Liver (tissue), 9 donors: ENCODE data around the gene SPATC1L. TPM values are rescaled to one million over a fixed set of nuclear protein-coding genes. Genes with fewer than 3 reads are reported as not detected.

Experiments used
- DNase-seq: peaks from one replicate; pipeline ENCODE4 v3.0.0-alpha.2; 2017; ENCODE audit warnings: low spot score
- H3K27ac ChIP-seq, 2 donors: one replicate each; pipeline ENCODE4 v1.7.0; 2013; ENCODE audit warnings: inconsistent platforms in 2 of 2, low read length in 2 of 2, control low read depth in 1 of 2, low read depth in 1 of 2, mild to moderate bottlenecking in 1 of 2
- H3K27me3 ChIP-seq, 4 donors: one replicate each; pipeline versions ENCODE4 v1.6.1 to v1.7.0; 2013; ENCODE audit warnings: low read length in 3 of 4, inconsistent platforms in 1 of 4, mild to moderate bottlenecking in 1 of 4, moderate library complexity in 1 of 4; ENCODE audit not compliant: control insufficient read depth in 4 of 4, insufficient read depth in 4 of 4
- H3K36me3 ChIP-seq, 4 donors: one replicate each; pipeline versions ENCODE4 v1.6.1 to v1.7.0; 2013; ENCODE audit warnings: low read length in 3 of 4, mild to moderate bottlenecking in 3 of 4, low read depth in 1 of 4, moderate library complexity in 1 of 4; ENCODE audit not compliant: control insufficient read depth in 4 of 4, insufficient read depth in 3 of 4
- H3K4me1 ChIP-seq, 4 donors: one replicate each; pipeline versions ENCODE4 v1.6.1 to v1.7.0; 2013; ENCODE audit warnings: low read length in 3 of 4, mild to moderate bottlenecking in 3 of 4, moderate library complexity in 1 of 4; ENCODE audit not compliant: control insufficient read depth in 4 of 4, insufficient read depth in 4 of 4
- H3K4me3 ChIP-seq, 3 donors: one replicate each; pipeline versions ENCODE4 v1.6.1 to v1.7.0; 2013; ENCODE audit warnings: low read length in 3 of 3, control low read depth in 1 of 3, low read depth in 1 of 3, mild to moderate bottlenecking in 1 of 3
- H3K9ac ChIP-seq, 2 donors: one replicate each; pipeline ENCODE4 v1.7.0; 2013; ENCODE audit warnings: low read length in 2 of 2, mild to moderate bottlenecking in 2 of 2, moderate library complexity in 2 of 2, control low read depth in 1 of 2, low read depth in 1 of 2
- H3K9me3 ChIP-seq, 4 donors: one replicate each; pipeline versions ENCODE4 v1.6.1 to v1.7.0; 2013; ENCODE audit warnings: low read length in 3 of 4; ENCODE audit not compliant: control insufficient read depth in 4 of 4
- ATF3 ChIP-seq: IDR thresholded peaks from 2 replicates; pipeline ENCODE4 v1.6.1; 2016; ENCODE audit warnings: antibody characterized with exemption
- CTCF ChIP-seq: fragments of 150-350 bp; IDR thresholded peaks from 2 replicates; pipeline ENCODE4 v1.5.1; 2017; ENCODE audit warnings: improper control_type of control experiment, low read depth, low read length; ENCODE audit not compliant: missing input control
- EGR1 ChIP-seq, 2 donors: IDR thresholded peaks; 2 replicates each; pipeline ENCODE4 v1.6.1; 2016 to 2018; ENCODE audit warnings: antibody characterized with exemption in 2 of 2, low read depth in 2 of 2
- FOXA1 ChIP-seq: IDR thresholded peaks from 2 replicates; pipeline ENCODE4 v1.6.1; 2016; ENCODE audit warnings: antibody characterized with exemption
- FOXA2 ChIP-seq: IDR thresholded peaks from 2 replicates; pipeline ENCODE4 v1.6.1; 2016; ENCODE audit warnings: antibody characterized with exemption
- GABPA ChIP-seq, 2 donors: IDR thresholded peaks in 1 of 2; conservative IDR thresholded peaks in 1 of 2; 2 replicates each; pipeline ENCODE4 v1.6.1; 2016; ENCODE audit warnings: antibody characterized with exemption in 2 of 2, mild to moderate bottlenecking in 1 of 2, moderate library complexity in 1 of 2
- HNF4A ChIP-seq, 2 donors: conservative IDR thresholded peaks; 2 replicates each; pipeline ENCODE4 v1.6.1; 2016; ENCODE audit warnings: antibody characterized with exemption in 2 of 2, mild to moderate bottlenecking in 2 of 2
- HNF4G ChIP-seq: IDR thresholded peaks from 2 replicates; pipeline ENCODE4 v1.6.1; 2016; ENCODE audit warnings: antibody characterized with exemption
- JUND ChIP-seq, 2 donors: IDR thresholded peaks; 2 replicates each; pipeline ENCODE4 v1.6.1; 2016; ENCODE audit warnings: antibody characterized with exemption in 2 of 2
- MAX ChIP-seq: IDR thresholded peaks from 2 replicates; pipeline ENCODE4 v1.6.1; 2016; ENCODE audit warnings: antibody characterized with exemption
- NR2F2 ChIP-seq: IDR thresholded peaks from 2 replicates; pipeline ENCODE4 v1.6.1; 2016; ENCODE audit warnings: antibody characterized with exemption
- RAD21 ChIP-seq, 2 donors: IDR thresholded peaks; 2 replicates each; pipeline ENCODE4 v1.6.1; 2016; ENCODE audit warnings: antibody characterized with exemption in 2 of 2, mild to moderate bottlenecking in 2 of 2
- REST ChIP-seq: IDR thresholded peaks from 2 replicates; pipeline ENCODE4 v1.6.1; 2016; ENCODE audit warnings: antibody characterized with exemption, mild to moderate bottlenecking
- RXRA ChIP-seq, 2 donors: IDR thresholded peaks; 2 replicates each; pipeline ENCODE4 v1.6.1; 2017 to 2018; ENCODE audit warnings: antibody characterized with exemption in 2 of 2, mild to moderate bottlenecking in 1 of 2
- SP1 ChIP-seq: IDR thresholded peaks from 2 replicates; pipeline ENCODE4 v1.6.1; 2018; ENCODE audit warnings: antibody characterized with exemption, mild to moderate bottlenecking
- TAF1 ChIP-seq: conservative IDR thresholded peaks from 2 replicates; pipeline ENCODE4 v1.6.1; 2016; ENCODE audit warnings: antibody characterized with exemption, mild to moderate bottlenecking
- YY1 ChIP-seq: IDR thresholded peaks from 2 replicates; pipeline ENCODE4 v1.6.1; 2016; ENCODE audit warnings: antibody characterized with exemption, mild to moderate bottlenecking
- ZBTB33 ChIP-seq: IDR thresholded peaks from 2 replicates; pipeline ENCODE4 v1.6.1; 2016; ENCODE audit warnings: antibody characterized with exemption
- WGBS: extraction: QIAGEN DNeasy Blood & Tissue Kit; methylation state at CpG from one replicate; pipeline ENCODE4 v1.1.7; 2013; 5-methylcytosine and 5-hydroxymethylcytosine counted together
- polyA plus RNA-seq, 2 donors: library from polyadenylated mRNA; stranded (reverse) in 1 of 2; unstranded in 1 of 2; fragments of 200-250 nt in 1 of 2; fragments of >200 nt in 1 of 2; fragmentation: Nextera tagmentation in 1 of 2; extraction: Ambion mirVana in 1 of 2; gene quantifications; one replicate each; pipeline versions ENCODE4 v1.2.1 to v1.2.3, GENCODE V29; 2013 to 2015
- total RNA-seq, 2 donors: library from RNA; depleted of rRNA; stranded (reverse); fragments of >200 nt; gene quantifications; one replicate each; pipeline ENCODE4 v1.2.3, GENCODE V29; 2014
- donor health status: healthy.
- donor health status: healthy.
- donor health status: healthy.
- donor health status: healthy.
- donor health status: healthy.

Gene SPATC1L
- total and polyA plus RNA-seq, 4 donors, result 0.33 to 3.5 (median 0.79) TPM

- H3K9me3 ChIP-seq, result no peaks in the 10 kb centered on the region
- H3K4me3 ChIP-seq, result no peak overlapping the region
- H3K36me3 ChIP-seq, result no peaks in the 10 kb centered on the region
- H3K9ac ChIP-seq, result no peak overlapping the region
- no peaks in the 10 kb centered on the region for H3K27me3 ChIP-seq
- H3K27ac ChIP-seq, result no peak overlapping the region
- peaks cover 0 to 4% (median 0%) of the 10 kb centered on the region in 4 donors for H3K4me1 ChIP-seq
- no peak for DNase-seq
- 67% methylated on average over 24 of the region's 24 CpGs for WGBS
- TF ChIP-seq ZBTB33, result no peak
- TF ChIP-seq RXRA (IDR thresholded peaks at IDR 0.05), result no peak
- no peak for TF ChIP-seq TAF1
- TF ChIP-seq CTCF, result no peak
- TF ChIP-seq HNF4G, result no peak
- no peak for TF ChIP-seq SP1
- TF ChIP-seq YY1, result no peak
- TF ChIP-seq GABPA (IDR thresholded peaks at IDR 0.05 in 1 of 2, conservative IDR thresholded peaks at IDR 0.05 in 1 of 2), result no peak
- no peak for TF ChIP-seq FOXA2
These were observed 4.1 kb downstream of the SPATC1L start for GRCh38 chr21:46180079-46180722.

- Histone ChIP-seq H3K9me3 (peaks cover 0 to 2% (median 0%) of the 10 kb centered on the region in 4 donors), H3K4me3 (no peak overlapping the region), H3K36me3 (no peaks in the 10 kb centered on the region), H3K9ac (no peak overlapping the region), H3K4me1 (peaks cover 0 to 4% (median 0%) of the 10 kb centered on the region in 4 donors), H3K27ac (no peak overlapping the region), H3K27me3 (no peaks in the 10 kb centered on the region)
- WGBS, result 80% methylated on average over 17 of the region's 17 CpGs
- DNase-seq, result peak; percentile 34
- TF ChIP-seq JUND (IDR thresholded peaks at IDR 0.05) (no peak), FOXA2 (no peak), REST (no peak), RXRA (IDR thresholded peaks at IDR 0.05) (no peak), FOXA1 (no peak), GABPA (IDR thresholded peaks at IDR 0.05 in 1 of 2, conservative IDR thresholded peaks at IDR 0.05 in 1 of 2) (no peak), TAF1 (no peak), NR2F2 (no peak), HNF4A (conservative IDR thresholded peaks at IDR 0.05) (no peak), SP1 (no peak), EGR1 (IDR thresholded peaks at IDR 0.05; ENCODE audit: low read depth in 2 of 2) (no peak), ATF3 (no peak), MAX (no peak), HNF4G (no peak), YY1 (no peak), RAD21 (IDR thresholded peaks at IDR 0.05) (no peak), CTCF (no peak)
These were observed 4.6 kb downstream of the SPATC1L start for GRCh38 chr21:46179708-46180078.
